ENCODE results near the gene NWD2. TPM values are rescaled to one million over a fixed set of nuclear protein-coding genes. Genes with fewer than 3 reads are reported as not detected.

Gene NWD2
- total RNA-seq, 2 donors from 2014 or later = 0.22 to 0.42 TPM

- TF ChIP-seq CTCF (IDR thresholded peaks at IDR 0.05) = no peak
- H3K36me3 ChIP-seq = no peaks in the 10 kb centered on the region
- no peaks in the 10 kb centered on the region for H3K9me3 ChIP-seq
- no peaks in the 10 kb centered on the region for H3K27me3 ChIP-seq
- no peak overlapping the region for H3K9ac ChIP-seq (ENCODE audit: low read depth in 2 of 2, low read length in 2 of 2)
- no peaks in the 10 kb centered on the region for H3K4me1 ChIP-seq
- H3K4me3 ChIP-seq = no peak overlapping the region
- H3K27ac ChIP-seq = no peak overlapping the region
- no peak for DNase-seq
- intact Hi-C loops (cut with DNase I) = no loop called here
These were observed 180.2 kb downstream of the NWD2 start for GRCh38 chr4:37424753-37425152.

- no peak for DNase-seq
- intact Hi-C loops (cut with DNase I) = no loop called here
These were observed 181.3 kb downstream of the NWD2 start for GRCh38 chr4:37425857-37426256.

GRCh38 chr4:37427193-37427592 lies 182.7 kb downstream of the NWD2 start:
- no peak for DNase-seq
- Histone ChIP-seq H3K27me3 (no peaks in the 10 kb centered on the region), H3K4me3 (no peak overlapping the region), H3K4me1 (no peaks in the 10 kb centered on the region), H3K27ac (no peak overlapping the region), H3K9ac (ENCODE audit: low read depth in 2 of 2, low read length in 2 of 2) (no peak overlapping the region), H3K36me3 (no peaks in the 10 kb centered on the region), H3K9me3 (no peaks in the 10 kb centered on the region)
- intact Hi-C loops (cut with DNase I) = no loop called here
- no peak for TF ChIP-seq CTCF (IDR thresholded peaks at IDR 0.05)

More at GRCh38 chr4:37425857-37426256, 181.3 kb downstream of the NWD2 start:
- Histone ChIP-seq H3K27me3 (no peaks in the 10 kb centered on the region), H3K9ac (ENCODE audit: low read depth in 2 of 2, low read length in 2 of 2) (no peak overlapping the region), H3K4me3 (no peak overlapping the region), H3K27ac (no peak overlapping the region), H3K36me3 (no peaks in the 10 kb centered on the region), H3K9me3 (no peaks in the 10 kb centered on the region), H3K4me1 (no peaks in the 10 kb centered on the region)
- no peak for TF ChIP-seq CTCF (IDR thresholded peaks at IDR 0.05)

GRCh38 chr4:37429906-37430305 lies 185.4 kb downstream of the NWD2 start:
- Histone ChIP-seq H3K9ac (ENCODE audit: low read depth in 2 of 2, low read length in 2 of 2) (no peak overlapping the region), H3K4me3 (no peak overlapping the region), H3K4me1 (no peaks in the 10 kb centered on the region), H3K36me3 (no peaks in the 10 kb centered on the region), H3K27ac (peak overlapping the region; percentile 82), H3K9me3 (no peaks in the 10 kb centered on the region), H3K27me3 (no peaks in the 10 kb centered on the region)
- intact Hi-C loops (cut with DNase I) = no loop called here
- no peak for DNase-seq
- no peak for TF ChIP-seq CTCF (IDR thresholded peaks at IDR 0.05)

- Histone ChIP-seq H3K36me3 (no peaks in the 10 kb centered on the region), H3K4me3 (no peak overlapping the region), H3K4me1 (no peaks in the 10 kb centered on the region), H3K9ac (ENCODE audit: low read depth in 2 of 2, low read length in 2 of 2) (peak overlapping the region in 1 of 2 donors; percentile 39), H3K9me3 (no peaks in the 10 kb centered on the region), H3K27me3 (no peaks in the 10 kb centered on the region), H3K27ac (peak overlapping the region; percentile 82)
- DNase-seq = peak; percentile 42
- no peak for TF ChIP-seq CTCF (IDR thresholded peaks at IDR 0.05)
- intact Hi-C loops (cut with DNase I) = no loop called here
These were observed 186.3 kb downstream of the NWD2 start for GRCh38 chr4:37430718-37431416.
